A673 (cell line): ENCODE results near the gene DNAJA4.

Experiments used
- EZH2 ChIP-seq: fragments of 200-600 bp; sonication (generic); IDR thresholded peaks from 2 replicates; pipeline ENCODE4 v1.6.1; 2017; ENCODE audit warnings: borderline replicate concordance, low read depth, mild to moderate bottlenecking, mixed read lengths, antibody characterized with exemption, low read length; ENCODE audit not compliant: poor library complexity, severe bottlenecking
- TF ChIP-seq, protein P1 (sequence below): fragments of 300-800, 200-600 bp; sonication (generic); conservative IDR thresholded peaks from 2 replicates; pipeline ENCODE4 v1.5.1; 2017; ENCODE audit warnings: low read depth, mild to moderate bottlenecking, antibody characterized with exemption, low read length, moderate library complexity, mixed read lengths

GRCh38 chr15:78282324-78282723 is 18.0 kb downstream of the DNAJA4 start:
- TF ChIP-seq, protein P1, sequence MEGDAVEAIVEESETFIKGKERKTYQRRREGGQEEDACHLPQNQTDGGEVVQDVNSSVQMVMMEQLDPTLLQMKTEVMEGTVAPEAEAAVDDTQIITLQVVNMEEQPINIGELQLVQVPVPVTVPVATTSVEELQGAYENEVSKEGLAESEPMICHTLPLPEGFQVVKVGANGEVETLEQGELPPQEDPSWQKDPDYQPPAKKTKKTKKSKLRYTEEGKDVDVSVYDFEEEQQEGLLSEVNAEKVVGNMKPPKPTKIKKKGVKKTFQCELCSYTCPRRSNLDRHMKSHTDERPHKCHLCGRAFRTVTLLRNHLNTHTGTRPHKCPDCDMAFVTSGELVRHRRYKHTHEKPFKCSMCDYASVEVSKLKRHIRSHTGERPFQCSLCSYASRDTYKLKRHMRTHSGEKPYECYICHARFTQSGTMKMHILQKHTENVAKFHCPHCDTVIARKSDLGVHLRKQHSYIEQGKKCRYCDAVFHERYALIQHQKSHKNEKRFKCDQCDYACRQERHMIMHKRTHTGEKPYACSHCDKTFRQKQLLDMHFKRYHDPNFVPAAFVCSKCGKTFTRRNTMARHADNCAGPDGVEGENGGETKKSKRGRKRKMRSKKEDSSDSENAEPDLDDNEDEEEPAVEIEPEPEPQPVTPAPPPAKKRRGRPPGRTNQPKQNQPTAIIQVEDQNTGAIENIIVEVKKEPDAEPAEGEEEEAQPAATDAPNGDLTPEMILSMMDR: no peak
- no peak for TF ChIP-seq EZH2
